GM12872 (cell line): ENCODE results near the gene LRRC41.

Source experiments
- TF ChIP-seq, protein P1 (sequence below): IDR thresholded peaks from 3 replicates; pipeline ENCODE4 v1.5.1; 2011; ENCODE audit warnings: low read depth, mild to moderate bottlenecking, low read length, moderate library complexity; ENCODE audit not compliant: insufficient read depth

The LRRC41 gene

DNA sequence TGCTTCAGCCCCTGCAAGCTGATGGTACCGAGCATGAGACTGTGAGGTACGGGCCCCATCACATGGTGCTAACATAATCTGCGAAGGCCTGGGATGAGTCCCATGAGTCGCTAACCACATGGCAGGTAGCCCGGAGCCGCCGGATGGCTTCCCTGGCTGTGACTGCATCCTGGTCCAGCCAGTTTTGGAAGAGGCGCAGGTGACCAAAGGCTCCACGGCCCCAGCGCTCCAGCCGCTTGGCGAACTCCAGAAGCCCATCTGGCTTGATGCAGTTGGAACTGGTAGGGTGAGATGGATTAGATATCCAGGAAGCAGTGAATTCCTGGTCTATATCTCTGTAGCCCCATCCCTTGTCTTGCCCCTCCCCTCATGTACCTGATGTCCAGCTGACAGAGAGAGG is 24.6 kb downstream of the LRRC41 start:
- TF ChIP-seq, protein P1, sequence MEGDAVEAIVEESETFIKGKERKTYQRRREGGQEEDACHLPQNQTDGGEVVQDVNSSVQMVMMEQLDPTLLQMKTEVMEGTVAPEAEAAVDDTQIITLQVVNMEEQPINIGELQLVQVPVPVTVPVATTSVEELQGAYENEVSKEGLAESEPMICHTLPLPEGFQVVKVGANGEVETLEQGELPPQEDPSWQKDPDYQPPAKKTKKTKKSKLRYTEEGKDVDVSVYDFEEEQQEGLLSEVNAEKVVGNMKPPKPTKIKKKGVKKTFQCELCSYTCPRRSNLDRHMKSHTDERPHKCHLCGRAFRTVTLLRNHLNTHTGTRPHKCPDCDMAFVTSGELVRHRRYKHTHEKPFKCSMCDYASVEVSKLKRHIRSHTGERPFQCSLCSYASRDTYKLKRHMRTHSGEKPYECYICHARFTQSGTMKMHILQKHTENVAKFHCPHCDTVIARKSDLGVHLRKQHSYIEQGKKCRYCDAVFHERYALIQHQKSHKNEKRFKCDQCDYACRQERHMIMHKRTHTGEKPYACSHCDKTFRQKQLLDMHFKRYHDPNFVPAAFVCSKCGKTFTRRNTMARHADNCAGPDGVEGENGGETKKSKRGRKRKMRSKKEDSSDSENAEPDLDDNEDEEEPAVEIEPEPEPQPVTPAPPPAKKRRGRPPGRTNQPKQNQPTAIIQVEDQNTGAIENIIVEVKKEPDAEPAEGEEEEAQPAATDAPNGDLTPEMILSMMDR: no peak

DNA sequence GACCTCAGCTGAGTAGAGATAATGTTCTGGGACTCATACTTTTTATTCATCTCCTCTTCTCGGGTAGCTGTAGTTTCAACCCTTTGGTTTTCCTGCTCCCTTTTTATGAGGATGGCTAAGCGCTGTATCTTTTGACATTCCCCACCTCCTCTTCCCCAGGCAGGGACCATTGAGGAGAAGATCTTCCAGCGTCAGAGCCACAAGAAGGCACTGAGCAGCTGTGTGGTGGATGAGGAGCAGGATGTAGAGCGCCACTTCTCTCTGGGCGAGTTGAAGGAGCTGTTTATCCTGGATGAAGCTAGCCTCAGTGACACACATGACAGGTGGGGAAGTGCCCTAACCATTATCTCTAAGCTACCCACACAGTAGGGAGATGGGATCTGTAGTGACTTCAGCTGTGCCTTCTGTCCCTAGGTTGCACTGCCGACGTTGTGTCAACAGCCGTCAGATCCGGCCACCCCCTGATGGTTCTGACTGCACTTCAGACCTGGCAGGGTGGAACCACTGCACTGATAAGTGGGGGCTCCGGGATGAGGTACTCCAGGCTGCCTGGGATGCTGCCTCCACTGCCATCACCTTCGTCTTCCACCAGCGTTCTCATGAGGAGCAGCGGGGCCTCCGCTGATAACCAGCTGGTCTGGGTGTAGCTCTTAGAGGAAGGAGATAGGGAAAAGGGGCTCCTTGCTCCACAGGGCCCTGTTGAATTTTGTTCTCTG is 25.6 kb downstream of the LRRC41 start:
- TF ChIP-seq, protein P1: no peak

DNA sequence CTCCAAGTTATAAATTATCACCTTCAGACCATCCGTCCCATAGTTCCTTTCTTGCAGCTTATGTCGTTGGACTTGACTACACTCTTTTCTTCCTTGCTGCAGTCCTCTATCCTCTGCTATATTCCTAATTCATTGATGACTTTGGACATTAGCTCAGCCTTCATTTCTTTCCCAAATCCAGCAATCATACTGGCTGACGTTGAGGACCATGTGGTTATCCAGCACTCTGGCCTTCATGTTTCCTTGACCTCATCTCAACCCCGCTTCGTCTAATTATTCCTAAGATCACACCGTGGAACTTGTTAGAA is 28.4 kb downstream of the LRRC41 start:
- TF ChIP-seq, protein P1: no peak

- TF ChIP-seq, protein P1: no peak
Measured at GRCh38 chr1:46274225-46275029, 29.0 kb downstream of the LRRC41 start.

GRCh38 chr1:46268578-46268977 is 34.8 kb downstream of the LRRC41 start:
- TF ChIP-seq, protein P1: no peak

DNA sequence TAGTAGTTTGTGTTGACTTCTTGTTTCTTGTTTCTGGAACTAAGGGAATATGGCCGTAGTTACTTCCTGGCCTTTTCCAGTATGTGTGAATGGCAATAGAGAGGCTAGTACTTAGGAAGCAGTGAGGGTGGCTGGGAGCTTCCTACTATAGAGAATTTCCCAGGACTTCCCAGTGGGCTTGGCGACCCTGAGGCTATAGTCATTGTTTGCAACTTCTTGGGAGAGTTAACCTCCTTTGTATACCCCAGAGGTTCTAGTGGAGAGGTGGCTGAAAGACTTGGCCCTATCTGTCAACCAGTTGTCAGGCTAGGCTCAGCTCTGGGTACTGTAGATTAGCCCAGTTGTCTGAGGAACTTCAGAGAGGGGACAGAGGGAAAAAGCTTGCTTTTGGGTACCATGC is 40.3 kb downstream of the LRRC41 start:
- TF ChIP-seq, protein P1: no peak

GRCh38 chr1:46262508-46262907 is 40.9 kb downstream of the LRRC41 start:
- TF ChIP-seq, protein P1: no peak
